HEK293 (cell line): ENCODE data around the gene HAUS6.
"Not testable (repeated sequence)": the region's sequence is repeated elsewhere in the genome, so short reads cannot be mapped to it uniquely, and the experiment has no call there.

ENCODE experiments used
- CTCF ChIA-PET: fragments of 350-600 bp; formaldehyde crosslinking; extraction: SDS; loops from one replicate; lab custom pipeline; 2021; ENCODE audit warnings: antibody characterized with exemption; lab: Yijun Ruan, JAX
- POLR2A ChIA-PET: fragments of 300-600 bp; formaldehyde crosslinking; extraction: SDS; loops from one replicate; lab custom pipeline; 2020; ENCODE audit warnings: antibody characterized with exemption, inconsistent platforms; lab: Yijun Ruan, JAX
- H3K27ac ChIP-seq: fragments of 200-500 bp; sonication (Bioruptor generic); 2 replicates; pipeline ENCODE4 v1.5.1; 2014; ENCODE audit warnings: low read depth, low read length, control low read depth, inconsistent platforms; ENCODE audit errors: extremely low read depth
- H3K36me3 ChIP-seq, 2 experiments: fragments of 200-500 bp in 1 of 2; sonication (Bioruptor generic) in 1 of 2; 1 replicate in 1 of 2; 2 replicates in 1 of 2; pipeline ENCODE4 v1.5.1; 2014 to 2017; ENCODE audit warnings: inconsistent platforms in 2 of 2, low read length in 2 of 2; ENCODE audit not compliant: control insufficient read depth in 2 of 2, insufficient read depth in 1 of 2
- H3K4me1 ChIP-seq: fragments of 200-500 bp; sonication (Bioruptor generic); 2 replicates; pipeline ENCODE4 v1.5.1; 2014; ENCODE audit warnings: mild to moderate bottlenecking, low read length, inconsistent platforms; ENCODE audit not compliant: control insufficient read depth, insufficient read depth
- H3K4me3 ChIP-seq: 2 replicates; pipeline ENCODE4 v1.5.1; 2011; ENCODE audit warnings: low read depth, mild to moderate bottlenecking, control low read depth, low read length, moderate library complexity
- H3K9me3 ChIP-seq: fragments of 200-500 bp; sonication (Bioruptor generic); 2 replicates; pipeline ENCODE4 v1.5.1; 2014; ENCODE audit warnings: low read depth, low read length, inconsistent platforms; ENCODE audit not compliant: control insufficient read depth, insufficient read depth
- KLF8 ChIP-seq: fragments of 450-650 bp; formaldehyde crosslinking; IDR thresholded peaks from 2 replicates; pipeline ENCODE4 v1.5.1; 2016; ENCODE audit warnings: missing biosample characterization, missing genetic modification characterization
- KLF9 ChIP-seq: fragments of 450-650 bp; formaldehyde crosslinking; IDR thresholded peaks from 2 replicates; pipeline ENCODE4 v1.5.1; 2016; ENCODE audit warnings: missing biosample characterization, missing genetic modification characterization, low read depth
- OSR2 ChIP-seq: fragments of 450-650 bp; formaldehyde crosslinking; IDR thresholded peaks from 2 replicates; pipeline ENCODE4 v1.5.1; 2016; ENCODE audit warnings: missing biosample characterization, missing genetic modification characterization
- SALL2 ChIP-seq: fragments of 450-650 bp; formaldehyde crosslinking; IDR thresholded peaks from 2 replicates; pipeline ENCODE4 v1.5.0; 2017; ENCODE audit warnings: missing biosample characterization, mild to moderate bottlenecking, missing genetic modification characterization, borderline replicate concordance
- ZBTB17 ChIP-seq: fragments of 450-650 bp; formaldehyde crosslinking; IDR thresholded peaks from 2 replicates; pipeline ENCODE4 v1.5.1; 2016; ENCODE audit warnings: missing biosample characterization, missing genetic modification characterization
- ZFHX2 ChIP-seq: fragments of 450-650 bp; formaldehyde crosslinking; conservative IDR thresholded peaks from 2 replicates; pipeline ENCODE4 v1.5.1; 2016; ENCODE audit warnings: missing biosample characterization, missing genetic modification characterization
- ZFP41 ChIP-seq: fragments of 450-650 bp; formaldehyde crosslinking; IDR thresholded peaks from 2 replicates; pipeline ENCODE4 v1.5.1; 2016; ENCODE audit warnings: missing biosample characterization, missing genetic modification characterization, borderline replicate concordance
- ZIC2 ChIP-seq: fragments of 450-650 bp; formaldehyde crosslinking; IDR thresholded peaks from 2 replicates; pipeline ENCODE4 v1.5.1; 2016; ENCODE audit warnings: missing biosample characterization, missing genetic modification characterization
- ZNF175 ChIP-seq: fragments of 450-650 bp; formaldehyde crosslinking; IDR thresholded peaks from 2 replicates; pipeline ENCODE4 v1.5.1; 2016; ENCODE audit warnings: missing biosample characterization, missing genetic modification characterization
- ZNF19 ChIP-seq: fragments of 450-650 bp; formaldehyde crosslinking; IDR thresholded peaks from 2 replicates; pipeline ENCODE4; 2016; ENCODE audit warnings: missing biosample characterization, missing genetic modification characterization, low read depth
- ZNF335 ChIP-seq: fragments of 450-650 bp; formaldehyde crosslinking; conservative IDR thresholded peaks from 2 replicates; pipeline ENCODE4 v1.5.1; 2016; ENCODE audit warnings: missing biosample characterization, missing genetic modification characterization
- ZNF692 ChIP-seq: fragments of 450-650 bp; formaldehyde crosslinking; IDR thresholded peaks from 2 replicates; pipeline ENCODE4 v1.5.1; 2016; ENCODE audit warnings: missing biosample characterization, missing genetic modification characterization
- TF ChIP-seq, protein P1 (sequence below): fragments of 450-650 bp; formaldehyde crosslinking; IDR thresholded peaks from 2 replicates; pipeline ENCODE4 v1.5.1; 2016; ENCODE audit warnings: missing biosample characterization, missing genetic modification characterization, borderline replicate concordance

Gene HAUS6

GRCh38 chr9:19022206-19022605 lies 80.5 kb downstream of the HAUS6 start (continued):
- TF ChIP-seq ZBTB17 (tag by site-specific recombination) (no peak), KLF9 (tag by site-specific recombination) (no peak)

DNA sequence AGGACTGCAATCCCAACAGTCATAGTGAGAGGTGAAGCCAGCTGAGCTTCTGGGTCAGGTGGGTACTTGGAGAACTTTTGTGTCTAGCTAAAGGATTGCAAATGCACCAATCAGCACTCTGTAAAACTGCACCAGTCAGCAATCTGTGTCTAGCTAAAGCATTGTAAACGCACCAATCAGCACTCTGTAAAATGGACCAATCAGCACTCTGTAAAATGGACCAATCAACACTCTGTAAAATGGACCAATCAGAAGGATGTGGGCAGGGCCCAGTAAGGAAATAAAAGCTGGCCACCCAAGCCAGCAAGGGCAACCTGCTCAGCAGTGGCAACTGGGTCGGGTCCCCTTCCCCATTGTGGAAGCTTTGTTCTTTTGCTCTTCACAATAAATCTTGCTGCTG lies 81.1 kb downstream of the HAUS6 start:
- H3K27ac ChIP-seq, POLR2A ChIA-PET, H3K9me3 ChIP-seq, H3K36me3 ChIP-seq, H3K4me3 ChIP-seq, H3K4me1 ChIP-seq: not testable (repeated sequence)
- CTCF ChIA-PET = interaction anchor here (0.6 to 1.6 kb wide), 6 partner anchors 8 to 804 kb away, joined by 3 to 11 read pairs (median 4); no protein-coding TSS in a partner anchor

DNA sequence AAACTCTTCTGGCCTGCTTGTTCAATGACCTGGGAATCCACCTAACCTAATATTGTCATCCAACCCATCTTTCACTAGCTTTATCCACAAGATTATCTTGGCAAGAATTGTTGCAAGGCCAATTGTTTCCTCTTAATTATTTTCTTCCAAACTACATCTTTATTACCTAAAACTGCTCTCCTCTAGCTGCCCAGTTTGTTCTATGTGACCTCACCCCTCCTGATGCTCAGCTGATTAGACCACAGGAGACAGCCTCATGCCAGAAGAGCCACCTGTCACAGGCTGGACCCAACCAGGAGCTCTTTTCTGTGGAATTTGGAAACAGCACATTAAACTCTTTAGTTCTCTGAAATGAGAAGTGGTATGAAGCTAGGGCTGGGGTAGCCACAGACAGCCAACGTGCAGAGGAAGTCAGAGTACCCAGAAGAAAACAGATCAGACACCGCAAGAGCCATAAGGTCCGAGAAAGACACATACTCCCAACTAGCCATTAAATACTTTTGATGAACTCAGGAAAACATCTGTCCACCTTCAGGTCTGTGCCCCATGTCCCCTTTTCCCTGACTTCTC lies 81.7 kb downstream of the HAUS6 start:
- no peak overlapping the region for H3K27ac ChIP-seq
- H3K4me3 ChIP-seq = no peak overlapping the region
- H3K36me3 ChIP-seq = no peaks in the 10 kb centered on the region
- H3K4me1 ChIP-seq = no peaks in the 10 kb centered on the region
- ChIA-PET POLR2A (no interaction called here), CTCF (interaction anchor here (0.6 to 1.6 kb wide), 6 partner anchors 8 to 803 kb away, joined by 3 to 11 read pairs (median 5); no protein-coding TSS in a partner anchor)
- TF ChIP-seq ZNF19 (tag by site-specific recombination) (no peak), ZIC2 (tag by site-specific recombination) (no peak), ZFP41 (tag by site-specific recombination) (no peak), ZNF175 (tag by site-specific recombination) (no peak), ZNF335 (tag by site-specific recombination) (no peak), SALL2 (no peak), KLF8 (tag by site-specific recombination) (no peak), ZNF692 (no peak), ZBTB17 (tag by site-specific recombination) (no peak), ZFHX2 (no peak), OSR2 (tag by site-specific recombination) (no peak)
- TF ChIP-seq, protein P1, sequence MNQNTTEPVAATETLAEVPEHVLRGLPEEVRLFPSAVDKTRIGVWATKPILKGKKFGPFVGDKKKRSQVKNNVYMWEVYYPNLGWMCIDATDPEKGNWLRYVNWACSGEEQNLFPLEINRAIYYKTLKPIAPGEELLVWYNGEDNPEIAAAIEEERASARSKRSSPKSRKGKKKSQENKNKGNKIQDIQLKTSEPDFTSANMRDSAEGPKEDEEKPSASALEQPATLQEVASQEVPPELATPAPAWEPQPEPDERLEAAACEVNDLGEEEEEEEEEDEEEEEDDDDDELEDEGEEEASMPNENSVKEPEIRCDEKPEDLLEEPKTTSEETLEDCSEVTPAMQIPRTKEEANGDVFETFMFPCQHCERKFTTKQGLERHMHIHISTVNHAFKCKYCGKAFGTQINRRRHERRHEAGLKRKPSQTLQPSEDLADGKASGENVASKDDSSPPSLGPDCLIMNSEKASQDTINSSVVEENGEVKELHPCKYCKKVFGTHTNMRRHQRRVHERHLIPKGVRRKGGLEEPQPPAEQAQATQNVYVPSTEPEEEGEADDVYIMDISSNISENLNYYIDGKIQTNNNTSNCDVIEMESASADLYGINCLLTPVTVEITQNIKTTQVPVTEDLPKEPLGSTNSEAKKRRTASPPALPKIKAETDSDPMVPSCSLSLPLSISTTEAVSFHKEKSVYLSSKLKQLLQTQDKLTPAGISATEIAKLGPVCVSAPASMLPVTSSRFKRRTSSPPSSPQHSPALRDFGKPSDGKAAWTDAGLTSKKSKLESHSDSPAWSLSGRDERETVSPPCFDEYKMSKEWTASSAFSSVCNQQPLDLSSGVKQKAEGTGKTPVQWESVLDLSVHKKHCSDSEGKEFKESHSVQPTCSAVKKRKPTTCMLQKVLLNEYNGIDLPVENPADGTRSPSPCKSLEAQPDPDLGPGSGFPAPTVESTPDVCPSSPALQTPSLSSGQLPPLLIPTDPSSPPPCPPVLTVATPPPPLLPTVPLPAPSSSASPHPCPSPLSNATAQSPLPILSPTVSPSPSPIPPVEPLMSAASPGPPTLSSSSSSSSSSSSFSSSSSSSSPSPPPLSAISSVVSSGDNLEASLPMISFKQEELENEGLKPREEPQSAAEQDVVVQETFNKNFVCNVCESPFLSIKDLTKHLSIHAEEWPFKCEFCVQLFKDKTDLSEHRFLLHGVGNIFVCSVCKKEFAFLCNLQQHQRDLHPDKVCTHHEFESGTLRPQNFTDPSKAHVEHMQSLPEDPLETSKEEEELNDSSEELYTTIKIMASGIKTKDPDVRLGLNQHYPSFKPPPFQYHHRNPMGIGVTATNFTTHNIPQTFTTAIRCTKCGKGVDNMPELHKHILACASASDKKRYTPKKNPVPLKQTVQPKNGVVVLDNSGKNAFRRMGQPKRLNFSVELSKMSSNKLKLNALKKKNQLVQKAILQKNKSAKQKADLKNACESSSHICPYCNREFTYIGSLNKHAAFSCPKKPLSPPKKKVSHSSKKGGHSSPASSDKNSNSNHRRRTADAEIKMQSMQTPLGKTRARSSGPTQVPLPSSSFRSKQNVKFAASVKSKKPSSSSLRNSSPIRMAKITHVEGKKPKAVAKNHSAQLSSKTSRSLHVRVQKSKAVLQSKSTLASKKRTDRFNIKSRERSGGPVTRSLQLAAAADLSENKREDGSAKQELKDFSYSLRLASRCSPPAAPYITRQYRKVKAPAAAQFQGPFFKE (tag by site-specific recombination) = no peak
- H3K9me3 ChIP-seq = no peaks in the 10 kb centered on the region
